ENCODE measurements around the gene LIPC. TPM values are rescaled to one million over a fixed set of nuclear protein-coding genes. Genes with fewer than 3 reads are reported as not detected.

LIPC gene
- total and polyA plus RNA-seq, 2 experiments from 2014 or later, result not detected

- no peak for TF ChIP-seq ETS1 (IDR thresholded peaks at IDR 0.05)
- no peak for TF ChIP-seq STAT1 (IDR thresholded peaks at IDR 0.05; ENCODE audit: unreplicated experiment)
- no peak for TF ChIP-seq REST (IDR thresholded peaks at IDR 0.05; ENCODE audit: unreplicated experiment)
- TF ChIP-seq EZH2 (IDR thresholded peaks at IDR 0.05; ENCODE audit: low read depth, unreplicated experiment), result no peak
- TF ChIP-seq ZNF114 (CRISPR knock-in tag; IDR thresholded peaks at IDR 0.05), result no peak
- no peak for TF ChIP-seq POLR2AphosphoS5 (IDR thresholded peaks at IDR 0.05; ENCODE audit: low read depth)
- TF ChIP-seq JUNB (IDR thresholded peaks at IDR 0.05; ENCODE audit: unreplicated experiment), result no peak
These were observed 14.7 kb downstream of the LIPC start (continued) for GRCh38 chr15:58446521-58446920.

GRCh38 chr15:58447271-58448010, 15.7 kb downstream of the LIPC start:
- no peaks in the 10 kb centered on the region for H4K20me1 ChIP-seq (replicated peaks; ENCODE audit: insufficient read depth)
- peaks cover 8% of the 10 kb centered on the region for H3K27me3 Mint-ChIP-seq (ENCODE audit: insufficient read depth, low read depth, poor library complexity)
- no peaks in the 10 kb centered on the region for H3K79me2 ChIP-seq (replicated peaks; ENCODE audit: insufficient read depth)
- no peak overlapping the region for H2AFZ ChIP-seq
- no peak overlapping the region for H3K4me2 ChIP-seq
- no peaks in the 10 kb centered on the region for H3F3A ChIP-seq (replicated peaks; ENCODE audit: low read depth)
- TF ChIP-seq NANOG (IDR thresholded peaks at IDR 0.05; ENCODE audit: borderline replicate concordance) (no peak), JUNB (IDR thresholded peaks at IDR 0.05; ENCODE audit: unreplicated experiment) (no peak), CREB1 (CRISPR knock-in tag; IDR thresholded peaks at IDR 0.05; ENCODE audit: low read depth) (no peak)
- peaks cover 15% of the 10 kb centered on the region for H3K4me1 Mint-ChIP-seq
- H3K4me3 ChIP-seq, result no peak overlapping the region
- no peak overlapping the region for H3K27ac Mint-ChIP-seq
- peaks cover 21% of the 10 kb centered on the region for H3K4me1 ChIP-seq (ENCODE audit: insufficient read depth)
- H3K36me3 Mint-ChIP-seq (ENCODE audit: low read depth), result no peaks in the 10 kb centered on the region
- H3K4me3 Mint-ChIP-seq, result no peak overlapping the region
- H3K36me3 ChIP-seq (ENCODE audit: insufficient read depth), result no peaks in the 10 kb centered on the region
- H3K27me3 ChIP-seq (ENCODE audit: insufficient read depth), result no peaks in the 10 kb centered on the region
- DNase-seq (ENCODE audit: low spot score) (no peak), ATAC-seq (no peak)
- no peak overlapping the region for H3K27ac ChIP-seq (ENCODE audit: low read depth)
- H3K9me2 ChIP-seq (ENCODE audit: insufficient read depth), result 0 out of 2 replicates have a peak, but pooled peaks cover 6% of the 10 kb centered on the region
- no peaks in the 10 kb centered on the region for H3K9me3 Mint-ChIP-seq
